AG08396 (cell line): ENCODE results near the gene SNX14.

Experiments used
- DNase-seq: peaks from one replicate; pipeline ENCODE4 v3.0.0; 2012; ENCODE audit warnings: low spot score, mixed read lengths

Gene SNX14

GRCh38 chr6:85463621-85464259 is 129.9 kb downstream of the SNX14 start:
- DNase-seq: no peak

- DNase-seq: no peak
Observed at GRCh38 chr6:85462673-85463072, 131.0 kb downstream of the SNX14 start.

GRCh38 chr6:85461798-85462170 is 131.9 kb downstream of the SNX14 start:
- DNase-seq: no peak

GRCh38 chr6:85460921-85461797 is 132.5 kb downstream of the SNX14 start:
- DNase-seq: no peak

- DNase-seq: no peak
Observed at GRCh38 chr6:85460154-85460920, 133.3 kb downstream of the SNX14 start.

GRCh38 chr6:85459224-85459901 is 134.3 kb downstream of the SNX14 start:
- DNase-seq: no peak

GRCh38 chr6:85458782-85459181 is 134.9 kb downstream of the SNX14 start:
- DNase-seq: no peak

- no peak for DNase-seq
Observed at GRCh38 chr6:85458184-85458583, 135.5 kb downstream of the SNX14 start.

- DNase-seq: no peak
Observed at GRCh38 chr6:85456782-85457181, 136.9 kb downstream of the SNX14 start.
